Measurements from ENCODE around the gene SPECC1L. TPM values are rescaled to one million over a fixed set of nuclear protein-coding genes. Genes with fewer than 3 reads are reported as not detected.

The SPECC1L gene
- total RNA-seq, 1 donor from 2014 or later, result 92.9 TPM

DNA sequence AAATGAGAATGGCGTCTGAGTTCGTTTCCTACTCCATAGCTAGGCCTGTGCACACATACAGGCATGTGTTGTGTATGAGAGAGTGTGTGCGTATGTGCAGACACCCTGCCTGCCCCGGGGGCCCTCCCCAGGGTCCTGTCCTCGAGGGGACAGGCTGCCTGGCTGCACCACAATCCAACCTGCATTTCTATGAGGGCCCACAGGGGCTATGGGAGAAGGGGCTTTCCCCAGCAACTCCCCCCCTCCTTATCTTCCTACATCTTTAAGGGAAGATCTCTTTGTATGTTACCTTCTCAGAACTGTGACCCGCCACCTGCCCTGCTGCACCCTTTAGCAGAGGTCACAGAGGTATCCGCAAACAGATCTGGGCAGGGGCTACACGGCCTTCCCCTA lies 171.7 kb downstream of the SPECC1L start:
- DNase-seq (ENCODE audit: low spot score), result no peak

DNA sequence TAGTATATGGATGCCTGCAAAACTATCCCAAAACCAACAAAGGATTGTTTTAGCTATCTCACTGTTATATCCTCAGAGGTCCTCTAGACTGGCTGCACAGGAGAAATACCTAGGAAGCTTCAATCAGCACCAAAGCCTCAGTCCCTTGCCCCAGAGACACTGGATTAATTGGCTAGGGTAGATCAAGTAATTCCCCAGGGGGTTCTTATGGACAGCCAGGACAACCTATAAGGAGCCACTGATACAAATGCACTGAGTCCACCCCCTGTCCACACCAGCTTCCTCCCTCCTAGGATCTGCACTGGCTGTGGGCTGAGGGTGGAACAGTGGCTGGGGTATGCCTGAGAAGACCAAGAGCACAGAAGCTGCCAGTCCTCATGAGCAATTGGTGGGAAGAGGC lies 173.0 kb downstream of the SPECC1L start:
- DNase-seq (ENCODE audit: low spot score), result no peak

DNA sequence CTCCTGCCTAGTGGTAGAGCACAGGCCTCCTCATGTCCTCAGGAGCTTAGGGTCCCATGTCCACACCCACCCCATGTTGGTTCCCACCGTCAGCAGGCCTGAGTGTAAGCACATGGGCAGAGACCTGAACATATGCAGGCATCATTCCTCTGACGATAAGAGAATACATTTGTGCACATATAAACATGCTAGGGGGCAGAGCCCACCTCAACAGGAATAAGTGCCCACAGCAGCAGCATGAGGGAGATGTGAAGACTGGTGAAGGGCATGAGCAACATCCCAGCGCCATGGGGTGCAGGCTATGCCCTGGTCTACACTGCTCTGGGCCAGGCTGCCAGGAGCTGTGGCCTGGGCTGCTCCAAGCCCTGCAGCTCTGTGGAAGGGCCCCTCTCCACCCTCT lies 173.6 kb downstream of the SPECC1L start:
- no peak for DNase-seq (ENCODE audit: low spot score)

DNA sequence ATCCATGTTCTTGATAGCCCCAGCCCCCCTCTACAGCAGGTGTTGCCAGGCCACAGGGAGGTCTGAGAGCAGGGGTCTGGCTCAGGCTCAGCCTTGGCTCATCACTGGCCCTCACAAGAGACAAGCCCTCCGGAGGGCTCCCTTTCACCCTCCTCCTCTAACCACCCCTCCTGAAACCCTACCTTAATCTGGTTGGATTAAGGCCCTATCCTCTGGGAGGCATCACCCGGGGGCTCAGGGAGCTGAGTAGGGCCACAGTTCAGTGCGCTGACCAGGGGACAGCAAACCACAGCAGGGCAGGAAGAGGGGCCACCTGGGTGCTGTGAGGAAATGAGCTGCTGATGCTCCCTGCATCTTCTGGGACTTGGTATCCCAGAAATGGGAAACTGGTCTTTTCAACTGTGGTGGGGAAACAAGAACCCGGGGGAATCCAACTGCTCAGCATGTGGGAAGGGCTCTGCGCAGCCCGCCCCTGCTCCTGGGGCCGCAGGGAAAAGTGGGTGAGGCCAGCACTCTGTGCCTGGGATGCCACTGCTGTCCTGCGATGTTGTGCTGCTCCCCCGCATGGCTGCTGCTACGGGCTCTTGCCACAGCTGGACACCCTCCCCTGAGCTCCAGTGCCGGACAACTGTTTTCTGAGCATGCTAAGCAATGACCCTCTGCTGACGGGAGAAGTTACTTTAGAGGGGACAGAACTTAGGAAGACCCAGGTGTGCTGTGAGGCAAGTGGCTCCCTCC lies 174.3 kb downstream of the SPECC1L start:
- no peak for DNase-seq (ENCODE audit: low spot score)

DNA sequence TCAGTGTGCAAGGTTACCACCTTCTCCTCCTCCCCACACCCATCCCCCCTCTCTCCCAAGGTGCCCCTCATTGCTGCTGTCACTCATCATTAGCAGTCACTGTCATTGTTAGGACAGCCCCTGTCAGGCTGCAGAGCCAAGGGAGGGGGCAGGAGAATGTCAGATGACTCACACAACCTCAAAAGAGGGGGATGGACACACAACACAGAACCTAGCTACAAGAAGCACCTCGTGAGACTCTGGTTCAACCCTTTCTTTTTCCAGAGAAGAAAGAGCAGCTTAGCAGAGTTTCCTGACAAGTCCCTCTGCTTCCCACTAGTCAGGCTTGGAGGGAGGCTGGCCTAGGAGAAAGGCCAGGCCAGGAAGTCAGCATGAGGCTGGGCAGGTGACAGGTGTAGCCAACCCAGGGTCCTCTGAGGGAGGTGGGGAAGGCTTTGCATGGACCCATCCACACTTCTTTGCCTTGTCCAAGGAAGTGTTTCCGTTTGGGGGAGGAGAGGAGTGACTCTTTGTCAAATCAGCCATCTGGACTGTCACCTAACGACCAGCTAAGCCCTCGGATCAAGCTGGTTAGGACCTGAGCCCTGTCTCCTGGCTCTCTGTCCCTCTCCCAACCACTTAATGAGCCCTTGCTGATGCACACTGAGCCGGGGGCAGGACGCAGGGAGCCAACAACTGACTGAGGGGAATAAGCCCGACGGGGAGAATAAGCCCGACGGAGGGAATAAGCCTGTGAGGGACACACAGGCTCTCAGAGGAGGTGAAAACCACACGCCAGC lies 175.0 kb downstream of the SPECC1L start:
- no peak for DNase-seq (ENCODE audit: low spot score)

DNA sequence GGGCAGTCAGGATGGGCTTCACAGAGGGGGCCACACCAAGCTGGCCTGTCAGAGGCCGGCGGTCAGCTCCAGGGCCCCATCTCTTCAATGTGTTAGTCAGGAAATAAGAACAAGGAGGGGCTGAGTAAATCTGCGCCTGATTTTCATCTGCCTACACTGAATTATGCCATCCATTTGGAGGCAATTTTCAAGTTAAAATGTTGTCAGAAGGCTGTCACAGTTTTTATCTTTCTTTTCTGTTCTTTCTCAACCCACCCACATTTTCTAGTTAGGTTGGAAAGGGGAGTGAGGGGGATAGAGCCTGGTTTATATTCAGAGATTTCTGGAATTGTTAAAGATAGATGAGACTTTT lies 175.6 kb downstream of the SPECC1L start:
- DNase-seq (ENCODE audit: low spot score), result no peak

DNA sequence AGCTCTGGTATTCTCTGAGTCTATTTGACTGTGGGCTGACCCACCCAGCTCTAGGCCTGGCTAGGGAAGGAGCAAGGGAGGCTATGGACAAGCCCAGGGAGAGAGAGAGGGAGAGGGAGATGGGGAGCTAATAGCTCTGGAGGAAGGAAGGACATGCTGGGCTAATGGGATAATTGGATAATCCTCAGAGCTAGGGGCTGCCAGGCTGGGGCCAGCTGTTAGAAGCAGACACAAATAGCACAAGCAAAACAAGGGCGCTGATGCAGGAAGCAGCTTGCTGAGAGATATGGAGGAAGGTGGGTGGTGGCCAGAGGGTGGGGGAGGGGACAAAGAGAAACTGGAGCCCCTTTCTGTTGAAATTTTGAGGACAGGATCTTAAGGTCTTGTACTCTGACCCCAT lies 180.0 kb downstream of the SPECC1L start:
- DNase-seq (ENCODE audit: low spot score), result no peak

DNA sequence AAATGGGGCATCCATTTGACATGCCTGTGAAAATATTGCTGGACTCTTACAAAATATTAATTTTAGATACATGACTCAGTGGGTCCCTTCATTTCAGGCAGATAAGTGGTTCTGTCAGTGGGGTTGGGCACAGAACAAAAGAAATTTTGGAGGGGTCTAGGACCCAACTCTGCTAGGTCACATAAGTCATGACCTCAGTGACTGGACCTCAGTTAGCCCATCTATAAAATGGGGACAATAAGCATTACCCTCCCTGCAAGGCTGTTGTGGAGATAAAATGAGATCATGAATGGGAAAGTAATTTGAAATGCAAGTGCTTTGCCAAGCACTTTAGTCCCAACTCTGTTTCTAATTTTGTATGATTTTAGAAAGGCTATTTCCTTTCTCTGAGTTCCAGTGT lies 180.5 kb downstream of the SPECC1L start:
- no peak for DNase-seq (ENCODE audit: low spot score)

DNA sequence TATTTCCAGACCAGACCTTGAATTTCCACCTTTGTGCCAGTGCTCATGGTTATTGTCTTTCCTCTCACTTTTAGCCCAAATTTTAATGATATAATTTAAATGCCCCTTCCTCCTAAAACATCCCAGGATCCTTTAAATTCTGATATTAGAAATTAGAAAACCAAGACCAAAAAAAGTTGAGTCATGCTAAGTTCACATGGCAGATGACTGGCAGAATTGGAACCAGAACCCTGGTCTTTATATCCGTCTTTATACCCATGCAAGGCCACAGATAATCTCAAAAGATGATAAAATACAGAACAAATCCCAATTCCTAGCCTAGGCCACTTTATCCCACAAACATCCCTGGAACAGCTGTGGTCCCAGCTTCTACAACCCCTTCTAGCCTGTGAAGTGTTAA lies 183.2 kb downstream of the SPECC1L start:
- DNase-seq (ENCODE audit: low spot score), result no peak

DNA sequence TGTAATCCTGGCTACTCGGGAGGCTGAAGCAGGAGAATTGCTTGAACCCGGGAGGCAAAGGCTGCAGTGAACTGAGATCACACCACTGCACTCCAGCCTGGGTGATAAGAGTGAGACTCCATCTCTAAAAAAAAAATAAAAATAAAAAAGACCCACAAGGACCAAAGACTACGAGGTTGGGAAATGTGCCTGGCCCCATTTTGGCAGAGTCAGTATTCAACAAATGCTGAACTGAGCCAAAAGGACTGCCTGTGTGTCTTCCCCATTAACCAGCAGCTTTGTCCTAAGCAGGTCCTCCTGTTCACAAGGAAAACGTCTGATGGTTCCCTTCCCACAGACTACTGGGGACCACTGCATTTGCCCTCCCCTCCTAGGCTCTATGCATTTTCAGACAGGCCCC lies 184.4 kb downstream of the SPECC1L start:
- no peak for DNase-seq (ENCODE audit: low spot score)

DNA sequence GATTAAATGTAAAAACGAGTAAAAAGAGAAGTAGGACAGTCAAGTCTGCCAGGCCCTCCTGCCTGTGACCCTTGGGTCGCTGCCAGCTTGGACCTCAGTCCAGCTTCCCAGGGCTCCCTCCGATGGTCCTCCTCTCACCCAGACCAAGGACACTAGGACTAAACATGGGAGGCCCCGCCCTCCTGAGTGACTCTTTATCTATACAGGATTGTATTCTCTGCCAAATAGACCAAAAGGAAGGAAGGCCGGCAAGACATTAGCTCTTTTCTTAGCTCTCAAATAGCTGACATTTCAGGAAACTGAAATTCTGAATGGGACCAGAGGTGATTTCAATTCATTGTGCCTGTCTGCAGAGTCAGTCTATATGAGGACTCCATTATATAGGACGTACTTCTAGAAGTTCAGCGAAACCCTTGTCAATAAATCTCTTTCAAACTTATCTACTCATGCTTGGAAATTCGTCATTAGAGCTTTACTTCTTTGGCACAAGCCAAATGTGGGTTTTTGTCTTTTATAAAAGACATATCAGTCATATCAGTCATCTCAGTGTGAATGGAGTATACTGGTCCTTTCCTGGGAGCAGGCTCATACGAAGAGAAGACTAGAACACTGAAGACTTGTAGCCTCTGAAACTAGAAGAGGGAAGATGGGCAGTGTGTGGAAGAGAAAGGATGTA lies 185.3 kb downstream of the SPECC1L start:
- no peak for DNase-seq (ENCODE audit: low spot score)

DNA sequence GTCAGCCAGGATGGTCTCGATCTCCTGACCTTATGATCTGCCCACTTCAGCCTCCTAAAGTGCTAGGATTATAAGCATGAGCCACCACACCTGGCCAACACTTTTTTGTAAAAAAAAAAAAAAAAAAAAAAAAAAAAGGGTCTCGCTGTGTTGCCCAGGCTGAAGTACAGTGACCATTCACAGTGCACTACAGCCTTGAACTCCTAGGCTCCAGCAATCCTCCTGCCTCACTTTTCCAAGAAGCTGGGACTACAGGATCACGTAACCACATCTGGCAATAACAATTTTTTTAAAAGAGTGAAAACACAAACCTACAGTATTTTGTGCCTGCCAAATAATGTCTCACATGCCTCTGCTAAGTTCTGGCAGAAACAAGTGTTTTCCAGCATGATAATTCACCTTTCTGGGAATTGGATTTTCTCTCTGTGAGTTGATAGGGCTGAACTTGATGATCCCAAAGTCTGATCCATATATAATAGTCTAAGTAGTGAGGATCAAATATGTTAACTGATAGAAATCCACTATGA lies 187.3 kb downstream of the SPECC1L start:
- DNase-seq (ENCODE audit: low spot score), result no peak

DNA sequence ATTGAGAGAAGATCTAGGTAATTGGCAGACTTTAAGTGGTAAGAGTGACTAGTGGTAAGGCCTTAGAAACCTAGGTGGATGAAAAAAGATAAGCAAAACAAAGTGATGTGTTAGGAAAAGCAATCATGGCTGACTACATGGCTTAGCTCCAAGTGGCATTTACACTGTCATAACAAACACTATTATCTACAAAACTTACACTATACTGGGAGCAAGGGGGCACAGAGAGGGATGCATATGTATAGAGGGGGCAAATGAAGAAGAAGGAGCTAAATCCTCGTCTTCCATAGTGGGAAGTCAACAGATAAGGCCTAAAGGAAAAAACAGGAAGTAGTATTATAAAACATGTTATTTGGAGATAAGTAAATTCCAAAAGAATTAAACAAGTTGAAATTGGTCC lies 189.3 kb downstream of the SPECC1L start:
- no peak for DNase-seq (ENCODE audit: low spot score)

DNA sequence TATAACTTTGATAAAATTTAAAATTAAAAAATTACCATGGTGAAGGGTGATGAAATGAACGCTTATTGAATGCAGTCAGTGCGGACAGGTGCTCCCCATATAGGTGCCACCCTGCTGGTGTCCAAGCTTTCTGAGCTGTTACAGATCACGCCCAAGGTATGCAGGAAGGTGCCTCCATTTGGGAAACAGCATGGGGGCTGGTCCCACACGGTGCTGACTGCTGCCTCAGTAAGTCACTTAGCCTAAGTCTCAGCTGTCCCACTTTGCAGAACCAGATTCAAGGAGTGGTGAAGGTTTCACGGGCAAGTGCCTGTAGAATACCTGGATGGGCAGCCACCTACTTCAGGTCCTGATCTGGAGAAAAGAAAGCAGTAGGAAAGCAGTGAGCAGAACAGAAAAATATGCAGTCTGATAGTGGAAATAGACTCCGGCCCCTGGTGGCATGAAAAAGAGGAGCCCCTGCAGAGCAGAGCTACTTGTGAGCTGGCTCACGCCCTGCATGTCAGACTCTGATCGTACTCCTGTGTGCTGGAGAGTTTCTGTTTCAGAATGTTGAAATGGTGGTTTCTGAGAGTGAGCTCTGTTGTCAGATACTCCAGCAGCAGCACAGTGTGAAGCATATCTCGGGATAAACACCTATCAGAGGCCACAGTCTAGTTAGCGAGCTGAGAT lies 189.9 kb downstream of the SPECC1L start:
- DNase-seq (ENCODE audit: low spot score), result no peak

DNA sequence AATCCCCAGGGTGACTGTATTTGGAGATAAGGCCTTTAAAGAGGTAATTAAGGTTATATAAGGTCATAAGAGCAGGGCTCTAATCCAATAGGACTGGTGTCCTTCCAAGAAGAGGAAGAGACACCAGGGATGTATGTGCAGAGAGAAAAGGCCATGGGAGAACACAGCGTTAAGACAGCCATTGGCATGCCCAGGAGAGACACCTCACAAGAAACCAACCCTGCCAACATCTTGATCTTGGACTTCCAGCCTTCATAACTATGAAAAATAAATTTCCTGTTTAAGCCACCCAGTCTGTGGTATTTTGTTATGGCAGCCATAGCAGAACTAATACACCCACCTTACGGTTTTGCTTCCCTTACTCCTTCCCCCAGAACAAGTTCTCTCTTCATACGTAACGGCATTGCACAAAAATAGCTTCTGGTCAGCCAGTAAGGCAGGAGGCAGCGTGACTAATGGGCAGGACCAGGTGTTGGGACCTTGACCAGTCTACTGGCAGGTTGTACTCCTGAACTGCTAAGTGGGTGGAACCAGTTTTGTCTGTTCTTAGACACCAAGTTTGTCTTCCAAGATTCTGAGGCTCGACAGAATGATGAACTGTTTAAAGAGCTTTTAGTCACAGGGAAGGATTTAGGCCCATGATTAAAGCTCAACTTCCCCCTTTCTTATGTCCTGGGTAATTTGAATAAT lies 192.6 kb downstream of the SPECC1L start:
- DNase-seq (ENCODE audit: low spot score), result no peak

DNA sequence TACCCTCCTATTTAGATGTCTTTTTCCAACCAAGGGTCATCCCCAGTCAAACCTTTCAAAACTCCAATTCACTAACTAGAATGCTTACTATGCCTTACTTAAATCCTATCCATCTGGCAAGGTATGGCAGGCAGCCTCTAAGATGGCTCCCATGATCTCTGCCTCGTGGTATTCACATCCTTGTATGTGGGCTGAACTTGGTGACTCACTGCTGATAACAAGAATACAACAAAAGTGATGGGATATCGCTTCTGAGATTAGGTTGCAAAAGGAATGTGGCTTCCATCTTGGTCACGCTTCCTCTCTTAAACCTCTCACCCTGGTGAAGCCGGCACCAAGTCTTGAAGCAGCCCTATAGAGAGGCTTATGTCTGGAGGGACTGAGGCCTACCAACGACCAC lies 194.9 kb downstream of the SPECC1L start:
- no peak for DNase-seq (ENCODE audit: low spot score)

DNA sequence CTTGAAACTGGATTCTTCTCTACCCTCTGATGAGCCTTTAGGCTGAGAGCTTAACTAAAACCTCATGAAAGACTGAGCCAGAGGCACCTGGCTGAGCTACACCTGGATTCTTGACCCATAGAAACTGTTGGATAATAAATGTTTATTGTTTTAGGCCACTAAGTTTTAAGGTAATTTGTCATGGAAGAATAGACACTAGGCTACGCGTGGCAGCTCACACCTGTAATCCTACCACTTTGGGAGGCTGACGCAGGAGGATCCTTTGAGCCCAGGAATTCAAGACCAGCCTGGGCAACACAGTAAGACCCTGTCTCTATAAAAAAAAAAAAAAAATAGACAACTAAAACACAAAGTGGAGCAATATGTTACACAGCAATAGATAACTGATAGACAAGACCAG lies 195.3 kb downstream of the SPECC1L start:
- no peak for DNase-seq (ENCODE audit: low spot score)

DNA sequence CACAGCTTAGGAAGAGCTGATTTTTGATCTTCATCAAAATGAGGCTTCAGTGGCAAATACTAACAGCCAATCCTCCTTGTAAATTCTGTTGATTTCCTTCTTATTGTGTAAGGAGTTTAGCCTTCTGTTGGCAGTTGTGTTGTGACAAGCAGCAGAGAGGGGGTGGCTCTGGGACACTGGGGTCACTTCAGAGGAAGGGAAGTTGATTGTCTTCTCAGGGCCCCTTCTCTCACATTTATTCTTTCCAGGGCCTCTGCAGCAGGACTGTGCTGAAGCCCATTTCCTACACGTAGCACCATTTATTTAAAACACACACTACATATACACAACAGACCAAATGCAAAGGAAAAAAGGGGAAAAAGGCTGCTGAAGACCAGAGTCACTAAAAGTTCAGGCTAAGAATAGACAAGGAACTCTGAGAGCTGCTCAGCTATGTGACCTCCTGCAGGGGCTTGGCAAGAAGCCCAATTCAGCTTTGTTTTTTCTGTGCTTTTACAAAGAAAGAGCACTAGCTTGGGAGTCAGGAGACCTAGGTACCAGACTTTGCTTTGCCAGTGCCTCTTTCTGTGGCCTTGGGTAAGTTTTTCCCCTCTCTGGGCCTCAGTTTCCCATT lies 196.2 kb downstream of the SPECC1L start:
- no peak for DNase-seq (ENCODE audit: low spot score)

DNA sequence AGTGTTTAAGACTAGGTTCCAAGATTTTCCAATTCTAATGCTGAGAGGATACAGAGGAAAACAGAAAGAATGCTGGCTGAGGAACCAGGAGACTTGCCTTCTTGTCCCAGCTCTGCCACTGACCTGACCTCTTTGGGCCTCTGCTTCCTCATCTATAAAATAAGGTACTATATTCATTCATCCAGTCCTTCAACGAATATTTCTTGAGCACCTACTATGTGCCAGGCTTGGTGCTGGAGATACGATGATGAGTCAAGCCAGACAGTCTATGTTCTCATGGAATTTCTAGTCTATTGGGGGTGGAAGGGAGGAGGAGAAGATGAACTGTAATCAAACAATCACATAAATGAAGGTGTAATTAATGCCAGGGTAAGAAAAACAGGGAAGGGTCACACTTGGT lies 196.7 kb downstream of the SPECC1L start:
- no peak for DNase-seq (ENCODE audit: low spot score)
